ENCODE results near the gene PRTFDC1. TPM values are rescaled to one million over a fixed set of nuclear protein-coding genes. Genes with fewer than 3 reads are reported as not detected.

Gene PRTFDC1
- total and polyA plus RNA-seq, 2 donors (not counting 1 experiment from before 2014, with no cell fraction given): 26.9 to 32.7 TPM

DNA sequence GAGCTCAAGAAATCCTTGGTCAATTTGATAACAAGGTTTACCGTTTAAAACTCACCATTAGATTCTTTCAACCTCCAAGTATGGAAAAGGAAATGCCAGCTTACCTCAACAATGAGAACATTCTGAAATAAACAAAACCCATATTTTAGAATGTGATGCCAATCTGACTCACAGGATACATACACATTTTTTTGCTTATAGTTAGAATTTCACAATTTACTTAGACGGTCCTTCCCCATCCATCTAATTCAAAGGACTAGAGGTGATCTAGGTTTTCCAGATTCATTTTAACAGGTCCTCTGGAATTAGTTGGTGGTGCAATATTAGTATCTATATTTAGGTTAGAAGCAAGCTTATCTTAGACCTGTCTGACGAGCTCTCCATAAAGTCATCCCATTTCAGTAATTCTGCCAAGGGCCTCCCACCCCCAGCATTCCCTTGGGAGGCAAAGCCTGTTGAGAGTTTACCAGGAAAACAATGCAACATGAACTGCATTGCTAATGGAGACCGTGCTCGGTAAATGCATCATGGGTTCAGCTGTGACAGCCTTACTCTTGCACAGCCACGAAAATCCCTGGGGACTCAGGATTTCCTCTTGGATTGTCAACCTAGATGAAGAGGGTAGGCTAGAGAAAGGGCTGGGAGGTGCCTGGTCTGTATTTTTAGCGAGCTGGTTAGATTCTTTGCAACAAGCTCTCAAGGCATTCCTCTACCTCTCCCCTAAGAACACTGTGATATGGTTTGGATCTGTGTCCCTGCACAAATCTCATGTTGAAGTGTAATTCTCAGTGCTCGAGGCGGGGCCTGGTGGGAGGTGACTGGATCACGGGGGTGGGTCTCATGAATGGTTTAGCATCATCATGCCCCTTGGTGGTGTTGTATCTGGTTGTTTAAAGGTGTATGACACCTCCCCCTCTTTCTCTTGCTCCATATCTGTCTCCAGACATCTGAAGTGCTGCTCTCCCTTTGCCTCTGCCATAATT, 93.8 kb downstream of the PRTFDC1 start:
- no peak overlapping the region for H3K27ac ChIP-seq (ENCODE audit: insufficient read depth, low read length)
- no peak overlapping the region for H3K4me2 ChIP-seq (ENCODE audit: extremely low read depth, insufficient read depth, low read length)

DNA sequence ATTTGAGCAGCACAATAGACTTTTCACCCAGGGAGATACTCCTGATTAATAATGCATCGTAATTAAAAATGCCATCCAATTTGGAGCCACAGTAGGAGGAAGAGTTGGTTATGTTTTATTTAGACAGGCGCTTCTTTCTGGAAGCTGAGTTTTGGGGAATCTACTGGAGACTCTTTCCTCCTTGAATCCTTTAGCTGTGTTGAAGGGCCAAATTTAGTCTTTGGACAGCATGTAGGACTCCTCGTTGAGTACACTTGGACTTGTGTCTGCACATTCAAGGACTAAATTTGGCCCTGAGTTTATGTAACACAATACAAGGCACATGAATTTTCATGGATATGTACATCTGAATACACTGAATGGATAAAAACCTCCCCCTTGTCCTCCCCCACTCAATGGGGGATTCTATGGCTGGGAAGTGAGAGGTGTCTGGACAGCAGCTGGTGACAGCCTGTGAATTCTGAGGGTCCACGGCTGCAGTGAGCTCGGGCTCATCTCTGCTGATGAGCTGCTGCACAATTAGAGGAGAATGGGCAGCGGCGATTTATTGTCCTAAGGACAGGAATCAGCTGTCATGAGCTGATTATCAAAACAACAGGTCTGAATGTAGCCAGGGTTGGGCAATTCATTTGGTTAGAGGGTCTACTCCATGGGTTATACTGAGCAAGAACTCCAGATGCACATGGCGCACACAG, 95.2 kb downstream of the PRTFDC1 start:
- no peak overlapping the region for H2AFZ ChIP-seq (ENCODE audit: low read length)
- H3K36me3 ChIP-seq (ENCODE audit: control insufficient read depth, insufficient read depth, low read length): no peaks in the 10 kb centered on the region
- no peak overlapping the region for H3K4me3 ChIP-seq (replicated peaks in 1 of 4; ENCODE audit: control extremely low read depth in 1 of 4, insufficient read depth in 1 of 4, low read depth in 3 of 4, low read length in 4 of 4)
- no peaks in the 10 kb centered on the region for H3K27me3 ChIP-seq (ENCODE audit: control insufficient read depth, insufficient read depth, low read length)
- H3K4me1 ChIP-seq (ENCODE audit: control insufficient read depth, extremely low read depth, insufficient read depth, low read length): peaks cover 6% of the 10 kb centered on the region
- no peak overlapping the region for H3K4me2 ChIP-seq (ENCODE audit: extremely low read depth, insufficient read depth, low read length)
- H3K79me2 ChIP-seq (ENCODE audit: control insufficient read depth, insufficient read depth, low read length): no peaks in the 10 kb centered on the region
- TF ChIP-seq, protein P1, sequence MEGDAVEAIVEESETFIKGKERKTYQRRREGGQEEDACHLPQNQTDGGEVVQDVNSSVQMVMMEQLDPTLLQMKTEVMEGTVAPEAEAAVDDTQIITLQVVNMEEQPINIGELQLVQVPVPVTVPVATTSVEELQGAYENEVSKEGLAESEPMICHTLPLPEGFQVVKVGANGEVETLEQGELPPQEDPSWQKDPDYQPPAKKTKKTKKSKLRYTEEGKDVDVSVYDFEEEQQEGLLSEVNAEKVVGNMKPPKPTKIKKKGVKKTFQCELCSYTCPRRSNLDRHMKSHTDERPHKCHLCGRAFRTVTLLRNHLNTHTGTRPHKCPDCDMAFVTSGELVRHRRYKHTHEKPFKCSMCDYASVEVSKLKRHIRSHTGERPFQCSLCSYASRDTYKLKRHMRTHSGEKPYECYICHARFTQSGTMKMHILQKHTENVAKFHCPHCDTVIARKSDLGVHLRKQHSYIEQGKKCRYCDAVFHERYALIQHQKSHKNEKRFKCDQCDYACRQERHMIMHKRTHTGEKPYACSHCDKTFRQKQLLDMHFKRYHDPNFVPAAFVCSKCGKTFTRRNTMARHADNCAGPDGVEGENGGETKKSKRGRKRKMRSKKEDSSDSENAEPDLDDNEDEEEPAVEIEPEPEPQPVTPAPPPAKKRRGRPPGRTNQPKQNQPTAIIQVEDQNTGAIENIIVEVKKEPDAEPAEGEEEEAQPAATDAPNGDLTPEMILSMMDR (conservative IDR thresholded peaks at IDR 0.05 in 1 of 2, IDR thresholded peaks at IDR 0.05 in 1 of 2; ENCODE audit: low read depth in 1 of 2, low read length in 2 of 2): no peak
- TF ChIP-seq EZH2 (IDR thresholded peaks at IDR 0.05; ENCODE audit: low read length, missing control alignments): no peak
- no peaks in the 10 kb centered on the region for H4K20me1 ChIP-seq (ENCODE audit: control insufficient read depth, extremely low read depth, insufficient read depth, low read length)
- no peak overlapping the region for H3K9ac ChIP-seq (ENCODE audit: insufficient read depth, low read length)
- H3K27ac ChIP-seq (ENCODE audit: insufficient read depth, low read length): no peak overlapping the region
- H3K9me3 ChIP-seq (ENCODE audit: control insufficient read depth, insufficient read depth, low read depth, low read length): no peaks in the 10 kb centered on the region
- DNase-seq (ENCODE audit: low read depth in 2 of 2): no peak

More for the DNA sequence above, 93.8 kb downstream of the PRTFDC1 start:
- Histone ChIP-seq H3K36me3 (ENCODE audit: control insufficient read depth, insufficient read depth, low read length) (no peaks in the 10 kb centered on the region), H3K79me2 (ENCODE audit: control insufficient read depth, insufficient read depth, low read length) (no peaks in the 10 kb centered on the region), H3K9ac (ENCODE audit: insufficient read depth, low read length) (no peak overlapping the region), H4K20me1 (ENCODE audit: control insufficient read depth, extremely low read depth, insufficient read depth, low read length) (no peaks in the 10 kb centered on the region), H3K27me3 (ENCODE audit: control insufficient read depth, insufficient read depth, low read length) (no peaks in the 10 kb centered on the region), H3K9me3 (ENCODE audit: control insufficient read depth, insufficient read depth, low read depth, low read length) (no peaks in the 10 kb centered on the region), H3K4me3 (replicated peaks in 1 of 4; ENCODE audit: control extremely low read depth in 1 of 4, insufficient read depth in 1 of 4, low read depth in 3 of 4, low read length in 4 of 4) (no peak overlapping the region), H3K4me1 (ENCODE audit: control insufficient read depth, extremely low read depth, insufficient read depth, low read length) (peaks cover 6% of the 10 kb centered on the region), H2AFZ (ENCODE audit: low read length) (no peak overlapping the region)
- peak; percentile 52 to 74 for DNase-seq (ENCODE audit: low read depth in 2 of 2)
- TF ChIP-seq, protein P1 (conservative IDR thresholded peaks at IDR 0.05 in 1 of 2, IDR thresholded peaks at IDR 0.05 in 1 of 2; ENCODE audit: low read depth in 1 of 2, low read length in 2 of 2): no peak
- no peak for TF ChIP-seq EZH2 (IDR thresholded peaks at IDR 0.05; ENCODE audit: low read length, missing control alignments)

DNA sequence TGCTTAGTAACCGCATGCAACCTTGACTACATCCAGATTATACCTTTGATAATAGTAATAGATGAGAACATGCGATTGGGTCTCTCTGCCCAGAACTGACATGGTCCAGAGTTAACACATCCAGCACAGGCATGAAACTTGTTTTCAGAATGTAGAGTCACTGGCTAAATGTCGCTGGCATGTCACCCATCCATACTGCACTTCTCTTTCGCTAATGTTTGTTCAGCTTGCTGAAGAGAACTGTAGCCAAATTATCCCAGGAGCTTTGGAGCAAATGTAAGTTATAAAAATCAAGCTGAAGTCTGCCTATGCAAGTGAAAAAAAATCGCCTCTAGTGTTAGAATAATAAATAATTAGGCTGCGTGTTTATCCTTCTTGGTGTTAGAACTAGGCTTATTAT, 98.2 kb downstream of the PRTFDC1 start:
- H3K36me3 ChIP-seq (ENCODE audit: control insufficient read depth, insufficient read depth, low read length): no peaks in the 10 kb centered on the region
- H3K27ac ChIP-seq (ENCODE audit: insufficient read depth, low read length): no peak overlapping the region
- H4K20me1 ChIP-seq (ENCODE audit: control insufficient read depth, extremely low read depth, insufficient read depth, low read length): no peaks in the 10 kb centered on the region
- no peaks in the 10 kb centered on the region for H3K9me3 ChIP-seq (ENCODE audit: control insufficient read depth, insufficient read depth, low read depth, low read length)
- H2AFZ ChIP-seq (ENCODE audit: low read length): no peak overlapping the region
- no peaks in the 10 kb centered on the region for H3K27me3 ChIP-seq (ENCODE audit: control insufficient read depth, insufficient read depth, low read length)
- no peak overlapping the region for H3K4me2 ChIP-seq (ENCODE audit: extremely low read depth, insufficient read depth, low read length)
- no peak overlapping the region for H3K4me3 ChIP-seq (replicated peaks in 1 of 4; ENCODE audit: control extremely low read depth in 1 of 4, insufficient read depth in 1 of 4, low read depth in 3 of 4, low read length in 4 of 4)
- H3K79me2 ChIP-seq (ENCODE audit: control insufficient read depth, insufficient read depth, low read length): no peaks in the 10 kb centered on the region
- no peak overlapping the region for H3K9ac ChIP-seq (ENCODE audit: insufficient read depth, low read length)
- TF ChIP-seq, protein P1 (conservative IDR thresholded peaks at IDR 0.05 in 1 of 2, IDR thresholded peaks at IDR 0.05 in 1 of 2; ENCODE audit: low read depth in 1 of 2, low read length in 2 of 2): no peak
- TF ChIP-seq EZH2 (IDR thresholded peaks at IDR 0.05; ENCODE audit: low read length, missing control alignments): no peak
- peaks cover 6% of the 10 kb centered on the region for H3K4me1 ChIP-seq (ENCODE audit: control insufficient read depth, extremely low read depth, insufficient read depth, low read length)
- no peak for DNase-seq (ENCODE audit: low read depth in 2 of 2)
